ENCODE results near the gene MORN4. TPM values are rescaled to one million over a fixed set of nuclear protein-coding genes. Genes with fewer than 3 reads are reported as not detected.
A peak's percentile ranks its signal among the peaks of the same experiment; 100 is the strongest.

The MORN4 gene
- total and polyA plus RNA-seq, 2 of the 13 experiments (the other 11 are each of a cell fraction or from before 2014, with no cell fraction given), result 3.4 to 9.1 TPM

DNA sequence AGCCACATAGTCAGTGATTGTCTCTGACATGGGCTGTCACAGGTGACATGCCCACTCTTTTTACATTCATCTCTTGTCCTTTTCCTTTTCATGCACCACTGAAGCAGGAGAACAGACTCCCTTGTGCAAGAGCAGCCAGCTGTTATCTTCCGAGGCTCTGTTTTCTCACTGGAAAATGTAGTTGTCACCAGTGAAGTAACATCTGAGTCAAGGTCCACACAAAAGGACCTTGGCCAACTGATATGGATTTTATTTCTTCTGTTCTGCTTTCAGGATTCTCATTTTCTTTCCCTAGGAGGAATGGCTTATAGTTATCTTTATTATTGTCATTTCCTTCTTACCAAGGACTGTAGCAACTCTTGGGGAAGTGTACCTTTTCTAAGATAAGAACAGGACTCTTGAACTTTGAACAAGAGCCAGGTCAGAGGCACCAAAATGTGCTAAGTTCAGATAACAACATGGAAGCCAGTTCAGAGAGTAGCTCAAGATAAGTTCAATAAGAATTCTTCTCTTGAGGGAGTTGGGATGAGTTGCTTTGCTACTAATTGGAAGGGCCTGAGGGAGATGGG lies 31.1 kb upstream of the MORN4 start (continued):
- TF ChIP-seq AHDC1 (CRISPR knock-in tag; IDR thresholded peaks at IDR 0.05; ENCODE audit: borderline replicate concordance) (0 out of 2 replicates have a peak, but pooled peaks have one; percentile 29), ATF1 (CRISPR knock-in tag; IDR thresholded peaks at IDR 0.05) (0 out of 2 replicates have a peak, but pooled peaks have one; percentile 14), CEBPB (IDR thresholded peaks at IDR 0.05; ENCODE audit: borderline replicate concordance, low read depth, low read length) (peak; percentile 90), ZNF7 (CRISPR knock-in tag; IDR thresholded peaks at IDR 0.05) (no peak), EP300 (IDR thresholded peaks at IDR 0.05; ENCODE audit: low read depth in 2 of 2, low read length in 2 of 2) (peak in 1 of 2 experiments; percentile 55; a peak in 1 of 4 replicates), EP300 (CRISPR knock-in tag; IDR thresholded peaks at IDR 0.05; ENCODE audit: borderline replicate concordance) (no peak), SOX6 (IDR thresholded peaks at IDR 0.05) (no peak), SOX6 (CRISPR knock-in tag; IDR thresholded peaks at IDR 0.05) (peak; percentile 22; the same call in 1 of the 2 replicates), ZNF644 (CRISPR knock-in tag; IDR thresholded peaks at IDR 0.05; ENCODE audit: low read depth) (peak; percentile 30; the same call in 1 of the 2 replicates), CEBPG (CRISPR knock-in tag; IDR thresholded peaks at IDR 0.05) (peak; percentile 65)
- TF ChIP-seq, protein P1, sequence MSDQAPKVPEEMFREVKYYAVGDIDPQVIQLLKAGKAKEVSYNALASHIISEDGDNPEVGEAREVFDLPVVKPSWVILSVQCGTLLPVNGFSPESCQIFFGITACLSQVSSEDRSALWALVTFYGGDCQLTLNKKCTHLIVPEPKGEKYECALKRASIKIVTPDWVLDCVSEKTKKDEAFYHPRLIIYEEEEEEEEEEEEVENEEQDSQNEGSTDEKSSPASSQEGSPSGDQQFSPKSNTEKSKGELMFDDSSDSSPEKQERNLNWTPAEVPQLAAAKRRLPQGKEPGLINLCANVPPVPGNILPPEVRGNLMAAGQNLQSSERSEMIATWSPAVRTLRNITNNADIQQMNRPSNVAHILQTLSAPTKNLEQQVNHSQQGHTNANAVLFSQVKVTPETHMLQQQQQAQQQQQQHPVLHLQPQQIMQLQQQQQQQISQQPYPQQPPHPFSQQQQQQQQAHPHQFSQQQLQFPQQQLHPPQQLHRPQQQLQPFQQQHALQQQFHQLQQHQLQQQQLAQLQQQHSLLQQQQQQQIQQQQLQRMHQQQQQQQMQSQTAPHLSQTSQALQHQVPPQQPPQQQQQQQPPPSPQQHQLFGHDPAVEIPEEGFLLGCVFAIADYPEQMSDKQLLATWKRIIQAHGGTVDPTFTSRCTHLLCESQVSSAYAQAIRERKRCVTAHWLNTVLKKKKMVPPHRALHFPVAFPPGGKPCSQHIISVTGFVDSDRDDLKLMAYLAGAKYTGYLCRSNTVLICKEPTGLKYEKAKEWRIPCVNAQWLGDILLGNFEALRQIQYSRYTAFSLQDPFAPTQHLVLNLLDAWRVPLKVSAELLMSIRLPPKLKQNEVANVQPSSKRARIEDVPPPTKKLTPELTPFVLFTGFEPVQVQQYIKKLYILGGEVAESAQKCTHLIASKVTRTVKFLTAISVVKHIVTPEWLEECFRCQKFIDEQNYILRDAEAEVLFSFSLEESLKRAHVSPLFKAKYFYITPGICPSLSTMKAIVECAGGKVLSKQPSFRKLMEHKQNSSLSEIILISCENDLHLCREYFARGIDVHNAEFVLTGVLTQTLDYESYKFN (CRISPR knock-in tag; conservative IDR thresholded peaks at IDR 0.05), result peak; percentile 20; the same call in 1 of the 2 replicates
- TF ChIP-seq, protein P2, sequence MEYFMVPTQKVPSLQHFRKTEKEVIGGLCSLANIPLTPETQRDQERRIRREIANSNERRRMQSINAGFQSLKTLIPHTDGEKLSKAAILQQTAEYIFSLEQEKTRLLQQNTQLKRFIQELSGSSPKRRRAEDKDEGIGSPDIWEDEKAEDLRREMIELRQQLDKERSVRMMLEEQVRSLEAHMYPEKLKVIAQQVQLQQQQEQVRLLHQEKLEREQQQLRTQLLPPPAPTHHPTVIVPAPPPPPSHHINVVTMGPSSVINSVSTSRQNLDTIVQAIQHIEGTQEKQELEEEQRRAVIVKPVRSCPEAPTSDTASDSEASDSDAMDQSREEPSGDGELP (IDR thresholded peaks at IDR 0.05; ENCODE audit: borderline replicate concordance, low read depth), result peak; percentile 88
- TF ChIP-seq, protein P3, sequence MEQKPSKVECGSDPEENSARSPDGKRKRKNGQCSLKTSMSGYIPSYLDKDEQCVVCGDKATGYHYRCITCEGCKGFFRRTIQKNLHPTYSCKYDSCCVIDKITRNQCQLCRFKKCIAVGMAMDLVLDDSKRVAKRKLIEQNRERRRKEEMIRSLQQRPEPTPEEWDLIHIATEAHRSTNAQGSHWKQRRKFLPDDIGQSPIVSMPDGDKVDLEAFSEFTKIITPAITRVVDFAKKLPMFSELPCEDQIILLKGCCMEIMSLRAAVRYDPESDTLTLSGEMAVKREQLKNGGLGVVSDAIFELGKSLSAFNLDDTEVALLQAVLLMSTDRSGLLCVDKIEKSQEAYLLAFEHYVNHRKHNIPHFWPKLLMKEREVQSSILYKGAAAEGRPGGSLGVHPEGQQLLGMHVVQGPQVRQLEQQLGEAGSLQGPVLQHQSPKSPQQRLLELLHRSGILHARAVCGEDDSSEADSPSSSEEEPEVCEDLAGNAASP (CRISPR knock-in tag; IDR thresholded peaks at IDR 0.05; ENCODE audit: borderline replicate concordance), result no peak
- TF ChIP-seq, protein P4, sequence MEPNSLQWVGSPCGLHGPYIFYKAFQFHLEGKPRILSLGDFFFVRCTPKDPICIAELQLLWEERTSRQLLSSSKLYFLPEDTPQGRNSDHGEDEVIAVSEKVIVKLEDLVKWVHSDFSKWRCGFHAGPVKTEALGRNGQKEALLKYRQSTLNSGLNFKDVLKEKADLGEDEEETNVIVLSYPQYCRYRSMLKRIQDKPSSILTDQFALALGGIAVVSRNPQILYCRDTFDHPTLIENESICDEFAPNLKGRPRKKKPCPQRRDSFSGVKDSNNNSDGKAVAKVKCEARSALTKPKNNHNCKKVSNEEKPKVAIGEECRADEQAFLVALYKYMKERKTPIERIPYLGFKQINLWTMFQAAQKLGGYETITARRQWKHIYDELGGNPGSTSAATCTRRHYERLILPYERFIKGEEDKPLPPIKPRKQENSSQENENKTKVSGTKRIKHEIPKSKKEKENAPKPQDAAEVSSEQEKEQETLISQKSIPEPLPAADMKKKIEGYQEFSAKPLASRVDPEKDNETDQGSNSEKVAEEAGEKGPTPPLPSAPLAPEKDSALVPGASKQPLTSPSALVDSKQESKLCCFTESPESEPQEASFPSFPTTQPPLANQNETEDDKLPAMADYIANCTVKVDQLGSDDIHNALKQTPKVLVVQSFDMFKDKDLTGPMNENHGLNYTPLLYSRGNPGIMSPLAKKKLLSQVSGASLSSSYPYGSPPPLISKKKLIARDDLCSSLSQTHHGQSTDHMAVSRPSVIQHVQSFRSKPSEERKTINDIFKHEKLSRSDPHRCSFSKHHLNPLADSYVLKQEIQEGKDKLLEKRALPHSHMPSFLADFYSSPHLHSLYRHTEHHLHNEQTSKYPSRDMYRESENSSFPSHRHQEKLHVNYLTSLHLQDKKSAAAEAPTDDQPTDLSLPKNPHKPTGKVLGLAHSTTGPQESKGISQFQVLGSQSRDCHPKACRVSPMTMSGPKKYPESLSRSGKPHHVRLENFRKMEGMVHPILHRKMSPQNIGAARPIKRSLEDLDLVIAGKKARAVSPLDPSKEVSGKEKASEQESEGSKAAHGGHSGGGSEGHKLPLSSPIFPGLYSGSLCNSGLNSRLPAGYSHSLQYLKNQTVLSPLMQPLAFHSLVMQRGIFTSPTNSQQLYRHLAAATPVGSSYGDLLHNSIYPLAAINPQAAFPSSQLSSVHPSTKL (CRISPR knock-in tag; IDR thresholded peaks at IDR 0.05), result peak; percentile 32; the same call in 1 of the 2 replicates

Measured in HepG2 (cell line).